ENCODE measurements around the gene SPCS1.

- TF ChIP-seq CTCF (conservative IDR thresholded peaks at IDR 0.05; ENCODE audit: low read depth, low read length) (no peak), EZH2phosphoT487 (IDR thresholded peaks at IDR 0.05; ENCODE audit: borderline replicate concordance, low read length) (no peak), EZH2 (IDR thresholded peaks at IDR 0.05; ENCODE audit: low read length, unreplicated experiment) (no peak)
These were observed 16.6 kb downstream of the SPCS1 start for GRCh38 chr3:52722491-52722890.
